ENCODE data around the gene SCG3.

The SCG3 gene

DNA sequence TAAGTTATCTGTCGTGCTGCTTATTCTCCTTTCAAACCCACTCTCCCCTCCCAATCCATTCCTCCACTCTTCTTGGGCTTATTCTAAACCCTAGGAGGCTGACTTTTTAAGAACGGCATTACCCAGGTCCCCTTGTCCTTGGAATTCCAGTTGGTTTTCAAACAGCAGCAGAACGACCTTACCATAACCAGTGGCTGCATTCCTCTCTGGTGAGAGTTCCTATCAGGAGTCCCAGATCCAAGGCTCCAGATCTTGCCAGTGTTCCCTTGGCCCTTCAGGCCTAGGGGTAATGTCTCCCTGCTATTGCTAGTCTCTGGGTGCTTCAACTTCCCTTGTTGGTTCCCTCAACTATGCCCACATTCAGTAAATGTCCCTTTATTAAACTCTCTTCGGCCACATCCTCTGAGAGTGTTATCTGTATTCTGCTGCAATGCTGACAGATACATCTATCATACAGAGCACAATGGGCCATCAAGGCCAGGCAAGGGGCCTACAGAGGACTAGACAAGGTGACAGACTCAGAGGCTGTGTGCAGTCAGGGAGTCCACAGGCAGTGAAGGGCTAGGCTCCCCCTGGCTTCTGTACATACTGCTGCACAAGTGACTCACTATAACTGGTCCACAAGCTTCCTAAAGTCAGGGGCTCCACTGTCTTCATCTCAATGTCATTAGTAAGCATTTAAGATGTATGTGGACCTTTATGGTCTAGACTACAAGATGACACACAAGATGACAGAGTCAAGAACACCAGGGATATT is 46.0 kb downstream of the SCG3 start:
- peak; percentile 34 for TF ChIP-seq CTCF (IDR thresholded peaks at IDR 0.05; ENCODE audit: insufficient read depth, low read length, missing control alignments)
- DNase-seq (ENCODE audit: low read depth, low spot score) = no peak
- no peak overlapping the region for H3K4me3 ChIP-seq (ENCODE audit: low read depth, low read length)
- ChIA-PET CTCF (no interaction called here), POLR2A (no interaction called here)

DNA sequence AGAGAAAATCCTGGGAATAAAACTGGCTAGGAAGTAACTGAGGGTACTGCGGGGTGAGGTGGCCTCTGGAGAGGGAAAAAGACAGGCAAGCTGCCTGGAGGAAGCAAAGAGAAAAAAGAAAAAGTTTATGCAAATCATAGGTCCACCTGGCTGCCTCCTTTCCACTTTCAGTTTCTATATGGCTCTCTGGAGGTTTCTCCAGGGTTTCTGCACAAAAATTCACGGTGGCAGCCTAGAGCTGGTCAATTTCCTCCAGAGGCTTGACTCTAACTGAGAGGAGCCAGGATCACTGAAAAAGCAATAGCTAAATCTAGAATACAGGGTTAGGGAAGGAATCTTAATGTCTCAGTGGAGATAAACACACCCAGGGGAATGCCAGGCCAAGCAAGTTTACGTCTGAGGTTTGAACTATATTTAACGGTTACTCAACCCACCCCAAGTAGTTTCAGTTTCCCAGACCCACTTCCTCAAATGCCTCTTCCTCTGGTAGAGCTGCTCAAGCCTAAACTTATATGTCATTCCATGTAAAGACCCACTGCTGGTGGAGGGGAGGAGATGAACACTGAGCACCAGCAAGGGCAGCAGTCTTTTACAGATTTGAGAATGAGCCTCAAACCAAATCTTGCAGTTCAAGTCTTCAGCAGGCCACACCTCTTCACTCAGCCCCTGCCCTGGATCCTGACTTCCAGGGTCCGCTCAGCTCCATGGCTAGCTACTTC is 50.4 kb downstream of the SCG3 start:
- H3K4me3 ChIP-seq (ENCODE audit: low read depth, low read length) = no peak overlapping the region
- TF ChIP-seq CTCF (IDR thresholded peaks at IDR 0.05; ENCODE audit: insufficient read depth, low read length, missing control alignments) = no peak
- CTCF ChIA-PET = interaction anchor here (0.9 to 3.0 kb wide), 4 partner anchors 24 to 82 kb away, joined by 3 to 13 read pairs (median 8); no protein-coding TSS in a partner anchor
- POLR2A ChIA-PET = no interaction called here
- peak; percentile 47 for DNase-seq (ENCODE audit: low read depth, low spot score)

DNA sequence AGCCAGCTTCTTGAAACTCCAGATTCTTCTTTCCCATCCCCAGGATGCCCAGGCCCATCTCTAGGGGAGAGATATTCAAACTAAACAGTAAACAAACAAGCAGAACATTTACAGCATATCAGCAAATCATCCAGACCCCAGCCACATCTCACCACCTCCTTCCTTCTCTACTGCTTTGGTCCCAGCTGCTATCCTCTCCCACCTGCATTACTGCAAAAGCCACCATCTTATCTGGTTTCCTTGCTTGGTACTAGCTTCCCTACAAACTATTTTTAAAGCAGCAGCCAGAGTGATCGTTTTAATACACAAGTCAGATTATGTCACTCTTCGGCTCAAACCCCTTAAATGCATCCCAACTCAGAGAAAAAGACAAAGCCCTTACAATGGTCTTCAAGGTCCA is 51.3 kb downstream of the SCG3 start:
- DNase-seq (ENCODE audit: low read depth, low spot score) = no peak
- H3K4me3 ChIP-seq (ENCODE audit: low read depth, low read length) = no peak overlapping the region
- TF ChIP-seq CTCF (IDR thresholded peaks at IDR 0.05; ENCODE audit: insufficient read depth, low read length, missing control alignments) = no peak
- POLR2A ChIA-PET = no interaction called here
- CTCF ChIA-PET = interaction anchor here (0.9 to 3.0 kb wide), 4 partner anchors 23 to 83 kb away, joined by 3 to 13 read pairs (median 8); no protein-coding TSS in a partner anchor

DNA sequence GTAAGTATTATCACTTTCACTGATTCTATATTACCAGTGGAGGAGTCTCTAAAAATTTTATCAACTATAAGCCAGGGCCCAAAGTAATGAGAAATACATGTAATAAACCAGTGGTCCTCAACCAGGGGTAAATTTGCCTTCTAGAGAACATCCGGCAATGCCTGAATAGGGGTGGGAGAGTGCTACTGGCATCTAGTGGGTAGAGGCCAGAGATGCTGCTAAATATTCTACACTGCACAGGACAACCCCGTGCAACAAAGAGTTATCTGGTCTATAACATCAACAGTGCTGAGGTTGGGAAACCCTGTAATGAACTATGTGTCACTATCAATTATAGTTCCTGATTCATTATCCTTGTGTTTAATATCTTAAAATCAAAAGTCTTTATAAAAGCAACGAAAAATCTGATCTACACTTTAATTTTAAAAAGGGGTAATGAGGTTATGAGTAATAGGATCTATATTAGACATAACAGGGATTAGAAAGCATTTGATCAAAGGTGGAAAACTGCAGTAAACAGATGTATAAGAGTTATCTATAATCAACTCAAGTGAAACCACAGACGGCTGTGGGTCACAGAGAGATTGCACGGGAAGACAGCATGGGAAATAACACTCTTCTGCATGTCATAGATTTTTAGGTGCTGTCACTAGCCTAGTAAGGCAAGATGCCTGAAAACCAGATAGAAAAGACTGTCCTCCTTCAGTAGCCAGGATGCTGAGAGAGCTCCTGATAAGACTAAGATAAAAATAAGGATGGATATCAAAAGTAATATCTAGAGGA is 54.1 kb downstream of the SCG3 start:
- POLR2A ChIA-PET = no interaction called here
- H3K4me3 ChIP-seq (ENCODE audit: low read depth, low read length) = no peak overlapping the region
- CTCF ChIA-PET = interaction anchor here (0.9 to 2.8 kb wide), 3 partner anchors 12 to 41 kb away, joined by 3 to 21 read pairs (median 4); no protein-coding TSS in a partner anchor
- no peak for TF ChIP-seq CTCF (IDR thresholded peaks at IDR 0.05; ENCODE audit: insufficient read depth, low read length, missing control alignments)
- no peak for DNase-seq (ENCODE audit: low read depth, low spot score)

DNA sequence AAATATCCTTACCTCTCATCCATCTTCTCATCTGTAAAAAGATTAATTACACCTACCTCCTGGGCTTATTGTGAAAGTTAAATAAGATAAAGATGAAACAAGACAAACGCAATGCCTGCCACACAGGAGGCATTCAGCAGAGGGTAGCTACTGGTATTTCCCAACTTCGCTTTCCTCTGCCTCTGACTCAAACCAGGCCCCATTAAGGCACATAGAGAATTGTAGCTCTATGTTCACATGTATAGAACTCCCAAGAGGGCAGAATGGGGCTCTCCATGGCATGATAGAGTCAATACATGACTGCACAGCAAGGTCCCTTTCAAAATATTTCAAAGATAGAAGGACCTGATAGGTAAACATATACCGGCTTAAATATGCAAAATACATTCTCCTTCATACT is 54.8 kb downstream of the SCG3 start:
- no peak for TF ChIP-seq CTCF (IDR thresholded peaks at IDR 0.05; ENCODE audit: insufficient read depth, low read length, missing control alignments)
- DNase-seq (ENCODE audit: low read depth, low spot score) = no peak
- CTCF ChIA-PET = interaction anchor here (0.7 to 2.8 kb wide), 4 partner anchors 10 to 41 kb away, joined by 3 to 21 read pairs (median 4); no protein-coding TSS in a partner anchor
- H3K4me3 ChIP-seq (ENCODE audit: low read depth, low read length) = no peak overlapping the region
- POLR2A ChIA-PET = no interaction called here
